HCT116 (cell line): Measurements from ENCODE around the gene FRS2.

Experiments
- CTCF ChIP-seq, 3 experiments: fragments of 200-600 bp in 1 of 3; sonication (generic) in 1 of 3; IDR thresholded peaks in 2 of 3; conservative IDR thresholded peaks in 1 of 3; 2 replicates each; pipeline ENCODE4 v1.5.1; 2012 to 2017; ENCODE audit warnings: low read depth in 2 of 3, low read length in 2 of 3, antibody characterized with exemption in 1 of 3, borderline replicate concordance in 1 of 3, control low read depth in 1 of 3, mild to moderate bottlenecking in 1 of 3, mixed read lengths in 1 of 3, mixed run types in 1 of 3, moderate library complexity in 1 of 3; ENCODE audit not compliant: insufficient read depth in 1 of 3
- EGR1 ChIP-seq: IDR thresholded peaks from 2 replicates; pipeline ENCODE4 v1.6.1; 2012; ENCODE audit warnings: low read depth
- ELF1 ChIP-seq: IDR thresholded peaks from 2 replicates; pipeline ENCODE4 v1.6.1; 2012; ENCODE audit warnings: low read depth, borderline replicate concordance
- EZH2 ChIP-seq: fragments of 200-600 bp; sonication (generic); IDR thresholded peaks from 2 replicates; pipeline ENCODE4 v1.6.1; 2017; ENCODE audit warnings: antibody characterized with exemption, mixed run types
- MAX ChIP-seq: IDR thresholded peaks from 2 replicates; pipeline ENCODE4 v1.6.1; 2012
- POLR2A ChIP-seq: IDR thresholded peaks from 2 replicates; pipeline ENCODE4 v1.7.0; 2011; ENCODE audit warnings: borderline replicate concordance; ENCODE audit not compliant: insufficient read depth, insufficient read length; ENCODE audit errors: extremely low read depth
- POLR2AphosphoS5 ChIP-seq: IDR thresholded peaks from 2 replicates; pipeline ENCODE4 v1.6.1; 2011; ENCODE audit warnings: mild to moderate bottlenecking, low read depth, low read length, moderate library complexity
- RAD21 ChIP-seq: IDR thresholded peaks from 2 replicates; pipeline ENCODE4 v1.6.1; 2012; ENCODE audit warnings: low read depth, mild to moderate bottlenecking
- REST ChIP-seq: IDR thresholded peaks from 2 replicates; pipeline ENCODE4 v1.6.1; 2012; ENCODE audit warnings: low read depth
- SIN3A ChIP-seq: IDR thresholded peaks from 2 replicates; pipeline ENCODE4 v1.6.1; 2012; ENCODE audit warnings: low read depth
- SP1 ChIP-seq: IDR thresholded peaks from 2 replicates; pipeline ENCODE4 v1.6.1; 2012; ENCODE audit warnings: low read depth
- TCF7L2 ChIP-seq: IDR thresholded peaks from 2 replicates; pipeline ENCODE4 v1.7.0; 2011; ENCODE audit warnings: borderline replicate concordance, inconsistent platforms; ENCODE audit not compliant: insufficient read depth, insufficient read length; ENCODE audit errors: extremely low read depth
- ZBTB33 ChIP-seq: IDR thresholded peaks from 2 replicates; pipeline ENCODE4 v1.6.1; 2011; ENCODE audit warnings: mild to moderate bottlenecking, low read length, moderate library complexity; ENCODE audit not compliant: insufficient replicate concordance; ENCODE audit errors: extremely low read depth
- ZNF274 ChIP-seq: fragments of 200-500 bp; sonication (Bioruptor generic); IDR thresholded peaks from 2 replicates; pipeline ENCODE4 v1.6.1; 2014; ENCODE audit warnings: mild to moderate bottlenecking, low read depth, low read length, inconsistent platforms

GRCh38 chr12:69457433-69457832, 12.8 kb upstream of the FRS2 start:
- TF ChIP-seq ZNF274 = no peak
- TF ChIP-seq POLR2A = no peak
- TF ChIP-seq POLR2AphosphoS5 = no peak
- no peak for TF ChIP-seq CTCF (IDR thresholded peaks at IDR 0.05 in 2 of 3, conservative IDR thresholded peaks at IDR 0.05 in 1 of 3; ENCODE audit: borderline replicate concordance in 1 of 3, insufficient read depth in 1 of 3, low read depth in 2 of 3, low read length in 2 of 3)
- TF ChIP-seq REST = no peak
- TF ChIP-seq SP1 = no peak
- TF ChIP-seq ZBTB33 = no peak
- TF ChIP-seq MAX = no peak
- TF ChIP-seq EGR1 = no peak
- no peak for TF ChIP-seq SIN3A
- no peak for TF ChIP-seq RAD21
- no peak for TF ChIP-seq EZH2
- no peak for TF ChIP-seq TCF7L2
- no peak for TF ChIP-seq ELF1
